COLO829 (cell line): ENCODE results near the gene PPP1R9B.
A peak's percentile ranks its signal among the peaks of the same experiment; 100 is the strongest.

Experiments
- DNase-seq: peaks from one replicate; pipeline ENCODE4 v3.0.0; 2012; ENCODE audit warnings: low spot score

The PPP1R9B gene

DNA sequence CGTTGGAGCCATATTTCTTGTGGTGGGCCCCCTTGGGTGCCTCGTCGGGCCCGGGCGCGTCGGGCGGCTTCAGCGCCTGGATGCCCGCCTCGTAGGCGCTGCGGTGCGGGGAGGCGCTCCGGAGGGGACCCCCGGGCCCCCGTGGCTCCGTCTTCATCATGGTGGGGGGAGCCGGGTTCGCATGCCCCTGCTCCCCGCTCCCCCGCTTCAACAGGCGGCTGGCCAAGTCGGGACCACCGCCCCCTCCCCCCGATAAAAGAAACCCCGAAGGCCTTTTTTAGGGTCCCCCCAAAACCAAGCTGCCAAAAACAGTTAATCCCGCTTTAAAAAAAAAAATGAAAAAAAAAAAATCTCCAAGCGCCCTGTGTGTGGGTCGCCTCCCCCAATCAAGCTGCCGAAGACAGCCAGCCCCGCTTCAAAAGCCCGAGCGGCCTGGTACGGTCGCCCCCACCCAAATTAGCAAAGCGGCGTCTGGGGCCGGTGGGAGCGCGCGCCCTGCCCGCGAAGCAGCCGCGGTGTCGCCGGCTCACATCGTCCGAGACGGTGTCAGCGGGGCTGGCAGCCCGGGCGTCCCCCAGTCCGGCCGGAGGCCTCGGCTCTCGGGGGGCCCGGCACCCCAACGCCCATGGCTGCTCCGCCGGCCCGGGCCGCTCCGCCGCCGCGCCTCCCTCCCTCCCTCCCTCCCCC is at the start of gene PPP1R9B:
Gene PPP1R9B, minus strand, starts transcription at position 324 of the 687 bp plus-strand sequence. Its CDS starts 164 bp downstream, at position 160.
- DNase-seq, result no peak

GRCh38 chr17:50199803-50200456 is 49.5 kb upstream of the PPP1R9B start:
- peak; percentile 85 for DNase-seq

GRCh38 chr17:50199211-50199802 is 48.8 kb upstream of the PPP1R9B start:
- DNase-seq, result no peak

GRCh38 chr17:50198026-50198669 is 47.7 kb upstream of the PPP1R9B start:
- DNase-seq, result peak; percentile 58

DNA sequence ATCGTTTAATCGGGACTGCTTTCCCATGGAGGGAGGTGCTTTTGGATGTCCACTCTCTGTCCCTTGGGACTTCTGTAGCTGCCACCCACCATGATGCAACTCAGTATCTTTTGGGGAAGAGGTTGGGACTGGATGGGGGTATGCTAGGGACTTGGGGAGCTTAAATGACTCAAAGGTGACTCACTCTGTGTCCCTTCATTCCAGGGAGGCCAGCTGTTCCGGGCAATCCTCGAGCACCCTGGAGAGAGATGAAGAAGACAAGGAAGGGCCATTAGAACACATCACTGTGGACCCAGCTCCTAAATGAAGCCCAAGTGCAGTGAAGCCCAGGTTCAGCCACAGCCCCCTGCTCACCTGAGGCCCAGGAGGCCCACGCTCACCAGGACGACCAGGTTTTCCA is 46.3 kb upstream of the PPP1R9B start:
- no peak for DNase-seq

GRCh38 chr17:50196036-50196435 is 45.6 kb upstream of the PPP1R9B start:
- DNase-seq, result no peak

DNA sequence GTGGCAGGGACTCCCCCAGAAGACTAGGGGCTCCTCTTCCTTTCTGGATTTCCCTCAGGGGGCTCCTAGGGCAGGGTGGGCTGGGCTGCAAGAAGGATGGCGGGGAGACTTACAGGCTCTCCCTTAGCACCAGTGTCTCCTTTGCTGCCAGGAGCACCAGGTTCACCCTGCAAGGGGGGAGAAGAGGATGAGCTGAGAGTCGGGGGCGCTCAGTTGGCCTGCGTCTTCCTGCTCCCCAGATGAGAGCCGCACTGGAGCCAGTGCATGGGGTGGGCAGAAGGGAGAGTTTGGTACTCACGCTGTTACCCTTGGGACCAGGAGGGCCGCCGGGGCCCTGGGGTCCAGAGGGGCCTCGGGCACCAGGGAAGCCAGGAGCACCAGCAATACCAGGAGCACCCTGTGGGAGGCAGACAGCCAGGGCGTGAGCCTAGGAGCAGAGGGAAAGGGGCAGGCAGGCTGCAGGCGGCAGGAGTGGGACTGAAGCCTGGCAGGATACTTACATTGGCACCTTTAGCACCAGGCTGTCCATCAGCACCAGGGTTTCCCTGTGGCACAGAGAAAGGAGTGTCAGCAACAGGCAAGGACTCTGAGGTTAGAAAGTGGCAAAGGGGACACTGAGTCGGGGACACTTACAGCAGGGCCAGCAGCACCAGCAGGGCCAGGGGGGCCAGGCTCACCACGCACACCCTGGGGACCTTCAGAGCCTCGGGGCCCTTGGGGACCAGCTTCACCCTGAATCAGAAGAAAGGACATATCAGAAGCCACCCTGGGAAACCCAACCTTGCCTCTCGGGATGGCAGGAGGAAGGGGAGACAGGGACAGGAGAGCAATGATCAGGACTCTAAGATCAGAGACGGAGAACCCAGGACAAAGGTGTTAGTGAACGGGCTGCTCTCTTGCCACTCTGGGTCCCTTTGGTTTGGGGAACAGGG is 44.7 kb upstream of the PPP1R9B start:
- no peak for DNase-seq

DNA sequence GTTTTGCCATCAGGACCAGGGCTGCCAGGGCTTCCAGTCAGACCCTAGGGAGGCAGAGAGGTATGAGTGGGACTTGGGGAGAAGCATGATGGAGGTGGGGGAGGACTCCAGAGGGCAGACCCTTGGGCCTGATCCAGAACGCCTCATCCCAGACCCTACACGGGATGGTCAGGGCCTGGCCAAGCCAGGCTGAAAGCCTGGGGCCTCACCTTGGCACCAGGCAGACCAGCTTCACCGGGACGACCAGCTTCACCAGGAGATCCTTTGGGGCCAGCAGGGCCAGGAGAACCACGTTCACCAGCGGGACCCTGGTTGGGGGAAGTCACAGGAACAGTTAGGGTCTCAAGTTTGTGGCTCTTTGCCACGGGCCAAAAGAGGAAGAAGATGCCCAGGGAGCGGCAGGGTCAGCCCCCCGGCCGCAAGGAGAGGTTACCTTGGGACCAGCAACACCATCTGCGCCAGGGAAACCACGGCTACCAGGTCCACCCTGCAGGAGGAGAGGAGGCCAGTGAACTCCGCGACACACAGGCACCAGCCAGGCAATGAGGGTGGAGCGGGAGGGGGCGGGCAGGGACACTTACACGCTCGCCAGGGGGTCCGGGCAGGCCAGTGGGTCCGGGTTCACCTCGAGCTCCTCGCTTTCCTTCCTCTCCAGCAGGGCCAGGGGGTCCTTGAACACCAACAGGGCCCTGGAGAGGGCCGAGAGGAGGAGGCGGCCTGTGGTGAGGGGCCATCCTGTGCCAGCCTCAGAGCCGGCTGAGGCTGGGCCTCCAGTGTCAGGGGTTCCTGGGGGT is 43.9 kb upstream of the PPP1R9B start:
- no peak for DNase-seq

DNA sequence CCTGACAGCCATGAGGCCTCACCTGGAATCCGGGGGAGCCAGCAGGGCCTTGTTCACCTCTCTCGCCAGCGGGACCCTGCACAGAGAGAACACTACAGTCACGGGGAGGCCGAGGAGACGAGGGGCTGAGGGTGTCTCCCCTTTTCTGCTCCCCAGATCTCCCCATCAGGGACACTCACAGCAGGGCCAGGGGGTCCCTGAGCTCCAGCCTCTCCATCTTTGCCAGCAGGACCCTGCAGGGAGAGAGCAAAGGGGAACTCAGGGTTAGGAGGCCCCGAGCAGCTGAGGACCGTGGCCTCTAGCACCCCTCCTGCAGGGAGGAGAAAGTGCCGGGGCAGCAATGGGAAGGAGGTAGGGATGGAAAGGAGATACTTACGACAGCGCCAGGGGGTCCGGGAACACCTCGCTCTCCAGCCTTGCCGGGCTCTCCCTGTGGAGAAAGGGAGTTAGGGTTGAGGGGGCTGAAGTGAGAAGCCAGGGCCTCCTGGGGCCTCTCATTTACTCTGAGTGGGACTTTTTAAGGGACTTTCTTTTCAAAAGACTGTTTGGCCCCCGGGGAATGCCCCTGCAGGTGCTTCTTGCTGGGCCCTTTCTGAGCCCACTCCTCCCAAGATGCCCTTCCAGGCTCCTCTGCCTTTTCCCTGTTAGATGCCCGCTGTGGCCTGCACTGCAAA is 42.3 kb upstream of the PPP1R9B start:
- no peak for DNase-seq

GRCh38 chr17:50192144-50192617 is 41.7 kb upstream of the PPP1R9B start:
- DNase-seq, result no peak

DNA sequence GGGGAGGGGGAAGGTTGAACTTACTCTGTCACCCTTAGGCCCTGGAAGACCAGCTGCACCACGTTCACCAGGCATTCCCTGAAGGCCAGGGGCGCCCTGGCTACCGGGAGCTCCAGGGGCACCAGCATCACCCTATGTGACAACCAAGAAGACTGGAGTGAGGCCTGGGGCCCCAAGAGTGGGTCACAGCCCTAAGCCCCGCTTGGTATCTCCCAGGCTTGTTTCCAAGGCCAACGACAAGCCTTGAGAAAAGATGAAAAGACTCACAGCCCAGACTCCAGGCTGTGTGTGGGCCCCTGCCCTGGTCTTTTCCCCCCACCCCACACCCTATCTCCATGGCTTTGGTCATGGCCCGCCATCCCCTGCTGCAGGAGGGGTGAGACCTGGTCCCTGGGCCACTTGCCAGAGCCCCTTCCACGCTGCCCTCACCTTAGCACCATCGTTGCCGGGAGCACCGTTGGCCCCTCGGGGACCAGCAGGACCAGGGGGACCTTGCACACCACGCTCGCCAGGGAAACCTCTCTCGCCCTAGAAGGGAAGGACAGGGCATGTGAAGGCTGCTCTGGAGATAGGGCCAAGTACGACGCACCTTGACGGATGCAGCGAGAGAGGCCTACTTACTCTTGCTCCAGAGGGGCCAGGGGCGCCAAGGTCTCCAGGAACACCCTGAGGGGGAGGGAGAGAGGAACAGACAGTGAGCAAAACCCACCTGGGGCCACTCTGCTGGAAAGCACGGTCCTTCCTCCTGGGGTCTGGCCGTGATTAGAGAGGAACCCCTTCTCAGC is 41.1 kb upstream of the PPP1R9B start:
- no peak for DNase-seq

DNA sequence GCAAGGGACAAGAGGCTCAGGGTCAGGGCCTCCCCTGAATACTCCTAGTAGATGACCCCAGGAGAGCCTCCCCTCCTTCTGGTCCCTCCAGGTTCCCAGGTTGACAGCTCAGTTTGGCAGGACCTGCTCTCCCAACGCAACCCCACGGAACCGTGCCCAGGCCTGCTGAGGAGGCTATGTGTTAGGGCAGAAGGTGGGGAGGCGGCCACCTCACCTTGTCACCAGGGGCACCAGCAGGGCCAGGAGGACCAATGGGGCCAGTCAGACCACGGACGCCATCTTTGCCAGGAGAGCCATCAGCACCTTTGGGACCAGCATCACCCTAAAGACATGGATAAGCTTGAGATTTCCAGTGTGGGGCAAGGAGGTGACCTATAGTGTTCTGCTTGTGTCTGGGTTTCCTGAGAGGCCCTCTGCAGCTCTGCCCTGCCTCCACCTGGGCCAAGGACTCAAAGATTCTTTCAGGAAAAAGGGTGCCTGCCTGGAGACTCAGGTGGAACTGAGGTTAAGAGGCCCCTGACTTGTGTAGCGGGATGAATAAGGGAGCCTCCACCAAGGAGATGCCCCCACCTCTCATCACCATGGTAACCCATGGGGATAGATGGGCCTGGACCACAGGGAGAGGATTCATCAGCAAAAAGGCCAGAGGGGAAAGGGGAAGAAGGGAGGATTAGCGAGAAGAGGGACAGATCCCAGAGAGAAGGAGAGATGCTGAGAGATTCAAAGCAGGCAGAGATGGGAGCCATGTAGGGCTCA is 40.3 kb upstream of the PPP1R9B start:
- no peak for DNase-seq

GRCh38 chr17:50190293-50190602 is 39.8 kb upstream of the PPP1R9B start:
- DNase-seq, result no peak

GRCh38 chr17:50189550-50190292 is 39.2 kb upstream of the PPP1R9B start:
- DNase-seq, result no peak

DNA sequence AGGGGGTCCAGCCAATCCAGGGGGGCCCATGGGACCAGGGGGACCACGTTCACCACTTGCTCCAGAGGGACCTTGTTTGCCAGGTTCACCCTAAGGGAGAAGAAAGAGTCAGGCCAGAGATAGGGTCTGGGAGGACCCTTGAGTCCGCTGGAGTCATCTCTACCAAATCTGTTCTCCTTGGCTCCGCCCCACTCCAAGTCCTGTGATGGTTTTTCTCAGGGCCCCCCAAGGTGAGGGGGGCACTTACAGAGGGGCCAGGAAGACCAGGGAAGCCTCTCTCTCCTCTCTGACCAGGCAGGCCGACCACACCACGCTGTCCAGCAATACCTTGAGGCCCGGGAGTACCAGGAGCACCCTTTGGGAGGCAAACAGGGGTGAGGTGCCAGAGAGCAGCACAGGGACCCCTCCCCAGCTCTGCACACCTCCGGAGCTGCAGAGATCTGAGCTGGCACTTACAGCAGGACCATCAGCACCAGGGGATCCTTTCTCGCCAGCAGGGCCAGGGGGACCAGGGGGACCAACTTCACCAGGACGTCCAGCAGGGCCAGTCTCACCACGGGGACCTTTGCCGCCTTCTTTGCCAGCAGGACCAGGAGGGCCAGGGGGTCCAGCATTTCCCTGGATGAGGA is 38.6 kb upstream of the PPP1R9B start:
- DNase-seq, result no peak

- DNase-seq, result no peak
Measured at GRCh38 chr17:50188531-50188920, 38.0 kb upstream of the PPP1R9B start.

DNA sequence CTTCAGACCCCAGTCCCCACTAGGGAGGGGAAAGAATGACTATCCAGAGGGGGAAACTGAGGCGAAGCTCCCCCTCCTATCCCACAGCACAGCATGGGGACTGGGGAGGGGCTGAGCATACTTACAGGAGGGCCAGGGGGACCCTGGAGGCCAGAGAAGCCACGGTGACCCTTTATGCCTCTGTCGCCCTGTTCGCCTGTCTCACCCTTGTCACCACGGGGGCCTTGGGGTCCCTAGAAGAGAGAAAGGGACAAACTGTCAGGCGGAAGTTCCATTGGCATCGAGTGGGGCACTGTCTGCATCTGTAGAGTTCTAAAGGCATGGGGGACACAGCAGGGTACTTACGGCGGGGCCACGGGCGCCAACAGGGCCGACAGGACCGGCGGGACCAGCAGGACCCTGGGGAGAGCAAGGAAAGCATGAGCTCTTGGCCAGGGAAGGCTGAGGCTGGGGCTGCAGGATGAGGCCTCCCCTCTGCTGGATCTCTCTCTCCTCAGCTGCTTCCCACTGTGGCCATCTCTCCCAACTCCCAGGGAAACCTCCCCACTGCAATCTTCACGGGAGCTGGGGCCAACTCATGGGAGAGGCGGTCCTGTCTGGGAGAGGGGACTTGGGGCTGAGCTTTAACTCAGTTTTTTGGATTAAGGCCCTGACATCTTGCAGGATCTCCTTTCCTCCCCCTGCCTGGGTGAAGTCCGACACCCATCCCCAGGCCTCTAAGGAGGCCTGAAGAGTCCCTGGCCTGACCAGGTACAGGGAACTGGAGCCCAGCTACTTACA is 37.5 kb upstream of the PPP1R9B start:
- no peak for DNase-seq
